ES-I3 (cell line): ENCODE data around the gene CYP3A4.

Experiments
- H3K36me3 ChIP-seq: 2 replicates; pipeline ENCODE4 v1.6.1; 2013; ENCODE audit warnings: mild to moderate bottlenecking, low read length, control low read depth, moderate library complexity; ENCODE audit not compliant: insufficient read depth
- H3K4me1 ChIP-seq: 2 replicates; pipeline ENCODE4 v1.6.1; 2013; ENCODE audit warnings: mild to moderate bottlenecking, control low read depth, low read length; ENCODE audit not compliant: insufficient read depth
- H3K9ac ChIP-seq: 2 replicates; pipeline ENCODE4 v1.6.1; 2013; ENCODE audit warnings: low read depth, mild to moderate bottlenecking, low read length, moderate library complexity
- H3K9me3 ChIP-seq: 2 replicates; pipeline ENCODE4 v1.6.1; 2013; ENCODE audit warnings: mild to moderate bottlenecking, low read length, moderate library complexity; ENCODE audit not compliant: control insufficient read depth, insufficient read depth

The CYP3A4 gene

DNA sequence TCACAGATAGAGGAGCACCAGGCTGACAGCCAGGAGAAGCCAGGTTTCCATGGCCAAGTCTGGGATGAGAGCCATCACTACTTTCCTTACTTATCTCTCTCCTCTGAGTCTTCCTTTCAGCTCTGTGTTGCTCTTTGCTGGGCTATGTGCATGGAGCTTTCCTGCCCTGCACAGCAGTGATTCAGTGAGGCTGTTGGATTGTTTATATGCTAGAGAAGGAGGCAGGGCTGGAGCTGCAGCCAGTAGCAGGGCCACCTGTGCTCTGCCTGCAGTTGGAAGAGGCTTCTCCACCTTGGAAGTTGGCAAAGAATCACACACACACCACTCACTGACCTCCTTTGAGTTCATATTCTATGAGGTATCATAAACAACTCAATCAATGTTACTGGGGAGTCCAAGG is at the start of gene CYP3A4:
CYP3A4 (minus strand) TSS at position 178 of the 400 bp plus-strand sequence; CDS start at position 75, 103 bp downstream.
- no peaks in the 10 kb centered on the region for H3K36me3 ChIP-seq
- H3K9me3 ChIP-seq = no peaks in the 10 kb centered on the region; the same call in 1 of the 2 replicates
- H3K4me1 ChIP-seq = no peaks in the 10 kb centered on the region
- H3K9ac ChIP-seq = no peak within 1 kb of the TSS

DNA sequence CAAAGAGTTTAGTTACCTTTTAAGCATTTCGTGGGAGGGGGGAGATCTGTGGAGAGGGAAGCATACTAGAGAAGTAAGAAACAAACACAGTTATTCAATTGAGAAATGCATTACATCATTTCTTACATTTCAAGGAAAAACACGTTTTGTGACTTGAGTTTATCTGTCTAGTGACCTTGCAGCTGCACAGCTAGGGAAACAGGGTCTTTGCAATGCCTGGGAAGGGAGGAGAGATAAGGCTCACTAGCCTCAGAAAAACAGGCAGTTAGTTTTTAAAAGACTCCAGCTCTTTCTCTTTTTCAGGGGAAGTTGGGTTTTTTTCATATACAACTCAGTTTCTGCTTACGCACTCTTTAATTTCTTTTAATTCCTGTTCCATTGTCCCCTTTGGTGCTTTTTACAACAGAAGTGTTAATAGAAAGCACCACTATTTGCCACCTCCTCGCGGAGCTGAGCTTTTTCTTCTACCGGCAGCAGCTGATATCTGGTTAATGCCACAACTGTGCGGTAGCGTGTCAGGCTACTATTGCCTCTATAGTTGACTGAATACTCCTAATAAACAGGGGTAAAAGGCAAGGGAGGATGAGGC is 49.4 kb upstream of the CYP3A4 start:
- no peaks in the 10 kb centered on the region for H3K4me1 ChIP-seq
- no peak overlapping the region for H3K9ac ChIP-seq
- H3K9me3 ChIP-seq = no peaks in the 10 kb centered on the region
- no peaks in the 10 kb centered on the region for H3K36me3 ChIP-seq

- H3K4me1 ChIP-seq = no peaks in the 10 kb centered on the region
- H3K9me3 ChIP-seq = no peaks in the 10 kb centered on the region
- no peak overlapping the region for H3K9ac ChIP-seq
- no peaks in the 10 kb centered on the region for H3K36me3 ChIP-seq
Observed at GRCh38 chr7:99831595-99831994, 47.6 kb upstream of the CYP3A4 start.

DNA sequence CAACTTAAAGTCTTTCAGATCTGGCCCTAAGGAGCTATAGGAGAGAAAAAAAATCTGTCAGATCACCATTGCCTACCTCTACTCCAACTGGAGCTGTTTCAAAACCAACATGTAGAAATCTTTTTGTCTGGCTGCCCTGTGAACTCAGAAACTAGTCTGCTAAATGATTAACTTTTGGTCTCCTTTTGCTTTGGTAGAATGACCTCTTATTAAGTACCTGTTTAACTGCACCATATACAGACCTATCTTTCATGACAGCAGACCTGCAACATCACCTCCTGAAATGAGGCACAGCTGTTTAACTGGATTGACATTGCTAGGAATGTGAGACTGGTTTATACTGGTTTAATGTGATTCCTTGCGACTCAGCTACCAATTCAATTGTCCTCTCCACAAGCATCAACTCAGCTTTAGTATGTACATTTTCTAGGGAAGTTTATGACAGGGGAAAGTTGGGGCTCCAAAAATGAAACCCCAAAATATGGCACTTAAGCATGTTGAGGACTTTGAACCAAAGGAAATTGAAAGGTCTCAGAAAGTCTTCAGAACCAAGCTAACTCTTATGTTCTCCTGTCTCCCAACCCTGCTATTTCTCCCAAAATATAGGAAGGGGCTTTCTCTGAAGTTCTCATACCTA is 45.7 kb upstream of the CYP3A4 start:
- no peak overlapping the region for H3K9ac ChIP-seq
- no peaks in the 10 kb centered on the region for H3K4me1 ChIP-seq
- no peaks in the 10 kb centered on the region for H3K9me3 ChIP-seq
- H3K36me3 ChIP-seq = no peaks in the 10 kb centered on the region

DNA sequence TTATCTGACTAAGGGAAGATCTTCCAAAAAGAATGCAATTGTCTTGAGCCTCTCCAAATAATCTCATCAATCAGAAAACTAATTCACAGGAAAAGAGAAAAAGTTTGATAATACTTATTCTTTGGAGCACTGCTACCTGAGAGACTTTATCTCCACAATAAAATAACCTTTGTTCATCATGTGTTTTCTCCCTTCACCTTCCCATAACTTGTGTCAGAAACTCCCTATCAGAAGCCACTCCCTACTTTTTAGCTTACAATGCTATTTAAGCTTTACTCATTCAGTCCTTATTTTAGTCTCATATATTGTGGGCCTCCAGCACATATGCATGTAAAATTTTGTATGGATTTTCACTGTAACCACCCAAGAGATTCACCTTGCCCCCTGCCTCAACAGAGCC is 44.8 kb upstream of the CYP3A4 start:
- no peaks in the 10 kb centered on the region for H3K36me3 ChIP-seq
- H3K9me3 ChIP-seq = no peaks in the 10 kb centered on the region

DNA sequence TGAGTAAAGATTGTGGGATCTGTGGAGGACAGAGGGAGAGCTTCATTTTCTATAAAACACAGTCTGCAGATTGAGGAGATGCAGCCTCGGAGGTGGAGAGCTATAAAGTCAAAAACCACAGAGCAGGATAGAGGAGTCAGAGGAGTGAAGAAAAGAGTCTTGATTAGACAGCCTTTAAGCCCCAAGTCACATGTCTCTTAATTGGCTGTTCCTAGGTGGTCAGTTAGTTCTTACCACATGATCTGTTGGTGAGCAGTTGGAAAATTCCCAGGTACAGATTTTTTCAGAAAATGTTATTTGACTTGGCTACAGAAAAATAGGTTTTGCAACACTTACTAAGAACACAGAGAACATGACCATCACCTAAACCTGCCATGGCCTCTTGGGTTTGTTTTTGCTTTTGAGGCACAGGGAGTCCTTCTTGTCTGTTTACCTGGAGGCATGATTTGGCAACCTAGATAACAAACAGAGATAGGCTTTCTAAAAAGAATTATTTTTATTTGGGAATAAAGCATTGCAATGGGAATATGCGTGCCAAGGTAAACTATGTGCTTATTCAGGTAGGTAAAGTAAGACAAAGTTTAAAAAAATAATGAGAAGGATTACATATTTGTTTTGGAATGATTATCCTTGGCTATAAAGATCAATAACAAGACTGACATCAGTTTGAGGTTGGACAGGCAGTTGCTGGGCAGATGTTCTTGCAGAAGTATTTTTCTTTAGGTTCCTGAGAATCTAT is 43.2 kb upstream of the CYP3A4 start:
- Histone ChIP-seq H3K9me3 (no peaks in the 10 kb centered on the region), H3K36me3 (no peaks in the 10 kb centered on the region), H3K9ac (no peak overlapping the region), H3K4me1 (no peaks in the 10 kb centered on the region)

More for the DNA sequence above, 44.8 kb upstream of the CYP3A4 start:
- Histone ChIP-seq H3K4me1 (no peaks in the 10 kb centered on the region), H3K9ac (no peak overlapping the region)

GRCh38 chr7:99825873-99826272 is 41.9 kb upstream of the CYP3A4 start:
- H3K9ac ChIP-seq = no peak overlapping the region
- H3K36me3 ChIP-seq = no peaks in the 10 kb centered on the region
- no peaks in the 10 kb centered on the region for H3K9me3 ChIP-seq
- H3K4me1 ChIP-seq = no peaks in the 10 kb centered on the region

- no peaks in the 10 kb centered on the region for H3K9me3 ChIP-seq
- no peak overlapping the region for H3K9ac ChIP-seq
- H3K36me3 ChIP-seq = no peaks in the 10 kb centered on the region
- H3K4me1 ChIP-seq = no peaks in the 10 kb centered on the region
Observed at GRCh38 chr7:99825452-99825851, 41.5 kb upstream of the CYP3A4 start.

GRCh38 chr7:99824091-99824490 is 40.1 kb upstream of the CYP3A4 start:
- H3K36me3 ChIP-seq = no peaks in the 10 kb centered on the region
- no peaks in the 10 kb centered on the region for H3K4me1 ChIP-seq
- no peaks in the 10 kb centered on the region for H3K9me3 ChIP-seq
- H3K9ac ChIP-seq = no peak overlapping the region

- H3K9me3 ChIP-seq = no peaks in the 10 kb centered on the region
- no peaks in the 10 kb centered on the region for H3K4me1 ChIP-seq
- no peak overlapping the region for H3K9ac ChIP-seq
Observed at GRCh38 chr7:99822731-99823718, 39.0 kb upstream of the CYP3A4 start.

GRCh38 chr7:99820408-99821027 is 36.5 kb upstream of the CYP3A4 start:
- Histone ChIP-seq H3K4me1 (no peaks in the 10 kb centered on the region), H3K9me3 (no peaks in the 10 kb centered on the region), H3K9ac (no peak overlapping the region), H3K36me3 (no peaks in the 10 kb centered on the region)

More at GRCh38 chr7:99822731-99823718, 39.0 kb upstream of the CYP3A4 start:
- no peaks in the 10 kb centered on the region for H3K36me3 ChIP-seq

- peak overlapping the region; percentile 37; the same call in 1 of the 2 replicates for H3K9ac ChIP-seq
Observed at GRCh38 chr7:99808766-99809165, 24.8 kb upstream of the CYP3A4 start.

DNA sequence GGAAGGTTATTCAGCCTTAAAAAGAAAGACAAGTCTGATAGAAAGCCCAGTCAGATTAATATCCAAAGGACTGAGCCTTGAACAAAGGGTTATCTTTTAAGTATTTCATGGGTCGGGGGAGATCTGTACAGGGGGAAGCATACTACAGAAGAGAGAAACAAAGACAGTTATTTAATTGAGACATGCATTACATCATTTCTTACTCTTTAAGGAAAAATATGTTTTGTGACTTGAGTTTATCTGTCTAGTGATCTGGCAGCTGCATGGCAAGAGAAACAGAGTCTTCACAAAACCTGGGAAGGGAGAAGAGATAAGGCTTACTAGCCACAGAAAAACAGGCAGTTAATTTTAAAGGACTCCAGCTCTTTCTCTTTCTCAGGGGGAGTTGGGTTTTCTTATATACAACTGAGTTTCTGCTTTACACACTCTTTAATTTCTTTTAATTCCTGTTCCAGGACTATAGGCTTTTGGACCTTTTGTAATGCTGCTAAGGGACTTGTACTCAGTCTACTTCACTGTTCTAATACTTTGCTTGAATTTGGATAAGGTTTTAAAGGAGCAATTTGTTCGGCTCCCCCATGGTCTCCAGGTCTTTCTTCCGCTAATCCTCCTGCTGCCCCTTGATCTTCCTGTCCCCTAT is 23.0 kb upstream of the CYP3A4 start:
- Histone ChIP-seq H3K9ac (no peak overlapping the region), H3K9me3 (peaks cover 14% of the 10 kb centered on the region), H3K4me1 (no peaks in the 10 kb centered on the region), H3K36me3 (no peaks in the 10 kb centered on the region)

More at GRCh38 chr7:99808766-99809165, 24.8 kb upstream of the CYP3A4 start:
- Histone ChIP-seq H3K4me1 (no peaks in the 10 kb centered on the region), H3K9me3 (peaks cover 9% of the 10 kb centered on the region), H3K36me3 (no peaks in the 10 kb centered on the region)
